B cell (primary cell): ENCODE data around the gene ACKR2. TPM values are rescaled to one million over a fixed set of nuclear protein-coding genes. Genes with fewer than 3 reads are reported as not detected.

Source experiments
- ATAC-seq: fragments of 200-7000 bp; cut with Tn5 transposase; one replicate; pipeline ENCODE4 v1.10.0; 2021; ENCODE audit warnings: low read depth, mild to moderate bottlenecking, moderate number of reproducible peaks, moderate library complexity
- CTCF ChIA-PET: fragments of 350-600 bp; sonication (Branson Sonifier 250); formaldehyde crosslinking; loops from one replicate; lab custom pipeline; 2021; ENCODE audit warnings: antibody characterized with exemption, inconsistent platforms; lab: Charles Lee
- POLR2A ChIA-PET: fragments of 350-600 bp; sonication (Branson Sonifier 250); formaldehyde crosslinking; loops from one replicate; lab custom pipeline; 2021; ENCODE audit warnings: antibody characterized with exemption; lab: Charles Lee
- DNase-seq: peaks from one replicate; pipeline ENCODE4 v3.0.0; 2013
- H2AFZ ChIP-seq: 2 replicates; pipeline ENCODE4 v1.6.1; 2012; ENCODE audit warnings: mild to moderate bottlenecking, low read depth, low read length; ENCODE audit not compliant: insufficient read depth, poor library complexity, severe bottlenecking
- H3K27ac ChIP-seq, 2 donors: 1 replicate in 1 of 2; 2 replicates in 1 of 2; pipeline ENCODE4 v1.5.1; 2012 to 2013; ENCODE audit warnings: low read length in 2 of 2, mild to moderate bottlenecking in 2 of 2, moderate library complexity in 1 of 2
- H3K27me3 ChIP-seq, 4 experiments: fragments of 200-600 bp in 1 of 4; sonication (generic) in 1 of 4; replicated peaks in 1 of 4; 1 replicate in 2 of 4; 2 replicates in 2 of 4; pipeline versions ENCODE4 v1.6.1 to v1.7.0; 2013 to 2016; ENCODE audit warnings: low read length in 3 of 4, mild to moderate bottlenecking in 2 of 4, mixed read lengths in 1 of 4, moderate library complexity in 1 of 4; ENCODE audit not compliant: insufficient read depth in 4 of 4, control insufficient read depth in 3 of 4; ENCODE audit errors: control extremely low read depth in 1 of 4
- H3K36me3 ChIP-seq, 2 experiments: replicated peaks in 1 of 2; 1 replicate in 1 of 2; 2 replicates in 1 of 2; pipeline versions ENCODE4 v1.6.1 to v1.7.1; 2013; ENCODE audit warnings: low read length in 1 of 2; ENCODE audit not compliant: insufficient read depth in 2 of 2, control insufficient read depth in 1 of 2; ENCODE audit errors: control extremely low read depth in 1 of 2, extremely low read depth in 1 of 2
- H3K4me1 ChIP-seq, 2 donors: fragments of 200-600 bp in 1 of 2; sonication (generic) in 1 of 2; 1 replicate in 1 of 2; 2 replicates in 1 of 2; pipeline versions ENCODE4 v1.5.1 to v1.6.1; 2013 to 2017; ENCODE audit warnings: low read length in 2 of 2; ENCODE audit not compliant: control insufficient read depth in 2 of 2, insufficient read depth in 2 of 2
- H3K4me2 ChIP-seq: replicated peaks from 2 replicates; pipeline ENCODE3; 2012; ENCODE audit warnings: mild to moderate bottlenecking, low read depth, low read length; ENCODE audit not compliant: poor library complexity, severe bottlenecking
- H3K4me3 ChIP-seq, 5 experiments: fragments of 200-600 bp in 1 of 5; sonication (generic) in 1 of 5; 1 replicate in 3 of 5; 2 replicates in 2 of 5; pipeline versions ENCODE4 v1.5.1 to v1.7.0; 2011 to 2016; ENCODE audit warnings: low read length in 4 of 5, mild to moderate bottlenecking in 4 of 5, low read depth in 2 of 5, control low read depth in 1 of 5, moderate library complexity in 1 of 5; ENCODE audit not compliant: insufficient read depth in 1 of 5; ENCODE audit errors: control extremely low read depth in 1 of 5, extremely low read depth in 1 of 5
- H3K79me2 ChIP-seq: fragments of 200-600 bp; sonication (generic); one replicate; pipeline ENCODE4 v1.6.0; 2016; ENCODE audit warnings: low read length; ENCODE audit not compliant: control insufficient read depth, insufficient read depth
- H3K9ac ChIP-seq: fragments of 200-600 bp; sonication (generic); 2 replicates; pipeline ENCODE4 v1.6.1; 2017; ENCODE audit warnings: mild to moderate bottlenecking, low read length, moderate library complexity
- H3K9me3 ChIP-seq, 3 donors: one replicate each; pipeline versions ENCODE4 v1.6.1 to v1.7.1; 2013; ENCODE audit warnings: low read length in 2 of 3; ENCODE audit not compliant: control insufficient read depth in 2 of 3, insufficient read depth in 1 of 3; ENCODE audit errors: control extremely low read depth in 1 of 3
- H4K20me1 ChIP-seq: 2 replicates; pipeline ENCODE4 v1.6.0; 2012; ENCODE audit warnings: mild to moderate bottlenecking, low read length; ENCODE audit not compliant: insufficient read depth, control insufficient read depth, poor library complexity, severe bottlenecking
- H3K27ac Mint-ChIP-seq: one replicate; pipeline ENCODE4 v1.8.0; 2021; ENCODE audit warnings: mixed read lengths
- H3K27me3 Mint-ChIP-seq: one replicate; pipeline ENCODE4 v1.8.0; 2021; ENCODE audit warnings: mixed read lengths
- H3K4me1 Mint-ChIP-seq: one replicate; pipeline ENCODE4 v1.8.0; 2021; ENCODE audit warnings: mixed read lengths
- H3K4me3 Mint-ChIP-seq: one replicate; pipeline ENCODE4 v1.8.0; 2021; ENCODE audit warnings: mixed read lengths
- H3K9me3 Mint-ChIP-seq: one replicate; pipeline ENCODE4 v1.8.0; 2022; ENCODE audit warnings: mixed read lengths; ENCODE audit not compliant: insufficient read depth
- CTCF ChIP-seq: fragments of 200-600 bp; IDR thresholded peaks from one replicate; pipeline ENCODE4 v1.8.0; 2022; ENCODE audit warnings: antibody characterized with exemption, mild to moderate bottlenecking
- EZH2 ChIP-seq: IDR thresholded peaks from 2 replicates; pipeline ENCODE4 v1.6.1; 2012; ENCODE audit warnings: borderline replicate concordance, low read depth, mild to moderate bottlenecking, moderate library complexity, low read length; ENCODE audit not compliant: insufficient read depth, poor library complexity, severe bottlenecking
- WGBS: methylation state at CpG from one replicate; pipeline ENCODE4 v1.1.5; 2013; ENCODE audit warnings: missing lambda C conversion rate; ENCODE audit not compliant: insufficient coverage; 5-methylcytosine and 5-hydroxymethylcytosine counted together
- intact Hi-C: fragments of 100-400 bp; cut with micrococcal nuclease; formaldehyde crosslinking; loops from one replicate; pipeline ENCODE4 v1.10.0; 2022
- polyA plus RNA-seq: library from polyadenylated mRNA; depleted of rRNA; stranded (reverse); fragments of >200 nt; gene quantifications from 2 replicates; pipeline ENCODE4 v1.2.3, GENCODE V29; 2012
- total RNA-seq, 2 donors: library from RNA; stranded (reverse); fragments of 120-200 nt in 1 of 2; gene quantifications; 1 replicate in 1 of 2; 2 replicates in 1 of 2; pipeline versions ENCODE4 v1.2.3 to v1.2.4, GENCODE V29; 2013 to 2022

The ACKR2 gene
- total and polyA plus RNA-seq, 2 donors (not counting 1 experiment from before 2014, with no cell fraction given), result 0.31 to 1.7 TPM

- Histone ChIP-seq H3K9me3 (no peaks in the 10 kb centered on the region), H3K9ac (no peak overlapping the region), H2AFZ (no peak overlapping the region), H3K4me2 (no peak overlapping the region), H3K79me2 (no peaks in the 10 kb centered on the region), H3K27me3 (no peaks in the 10 kb centered on the region), H4K20me1 (no peaks in the 10 kb centered on the region), H3K4me1 (peaks cover 12 to 15% of the 10 kb centered on the region in 2 donors), H3K36me3 (no peaks in the 10 kb centered on the region), H3K27ac (no peak overlapping the region), H3K4me3 (no peak overlapping the region)
- Mint-ChIP-seq H3K4me1 (peaks cover 26% of the 10 kb centered on the region), H3K9me3 (no peaks in the 10 kb centered on the region), H3K4me3 (no peak overlapping the region), H3K27me3 (peaks cover 5% of the 10 kb centered on the region), H3K27ac (no peak overlapping the region)
- POLR2A ChIA-PET, result no interaction called here
- ATAC-seq, result no peak
- DNase-seq, result no peak
- 43% methylated on average over 1 of the region's 1 CpG for WGBS
- intact Hi-C loops, result no loop called here
- CTCF ChIA-PET, result interaction anchor here (1.1 kb wide), 1 partner anchor 22 kb away, joined by 4 read pairs; no protein-coding TSS in a partner anchor
- TF ChIP-seq CTCF (no peak), EZH2 (no peak)
Observed at GRCh38 chr3:42853056-42853455, 43.8 kb downstream of the ACKR2 start.

GRCh38 chr3:42853739-42854302 lies 44.6 kb downstream of the ACKR2 start:
- Mint-ChIP-seq H3K4me3 (no peak overlapping the region), H3K27me3 (peaks cover 8% of the 10 kb centered on the region), H3K27ac (no peak overlapping the region), H3K4me1 (peaks cover 22% of the 10 kb centered on the region), H3K9me3 (no peaks in the 10 kb centered on the region)
- Histone ChIP-seq H3K36me3 (no peaks in the 10 kb centered on the region), H4K20me1 (no peaks in the 10 kb centered on the region), H3K79me2 (no peaks in the 10 kb centered on the region), H3K27ac (no peak overlapping the region), H2AFZ (no peak overlapping the region), H3K9me3 (no peaks in the 10 kb centered on the region), H3K4me2 (no peak overlapping the region), H3K4me3 (no peak overlapping the region), H3K9ac (no peak overlapping the region), H3K27me3 (no peaks in the 10 kb centered on the region), H3K4me1 (peaks cover 12% of the 10 kb centered on the region in 2 donors)
- CTCF ChIA-PET, result interaction anchor here (1.1 kb wide), 1 partner anchor 23 kb away, joined by 4 read pairs; no protein-coding TSS in a partner anchor
- TF ChIP-seq CTCF (no peak), EZH2 (no peak)
- no peak for ATAC-seq
- intact Hi-C loops, result no loop called here
- no peak for DNase-seq
- WGBS, result 82% methylated on average over 4 of the region's 4 CpGs
- POLR2A ChIA-PET, result no interaction called here
